NT2/D1 (cell line): ENCODE measurements around the gene SLC7A14.

Experiments
- DNase-seq: peaks from one replicate; pipeline ENCODE4 v3.0.0-alpha.2; 2011; ENCODE audit warnings: low read depth, low spot score
- H3K27me3 ChIP-seq: 2 replicates; pipeline ENCODE4 v1.6.0; 2011; ENCODE audit warnings: mild to moderate bottlenecking; ENCODE audit not compliant: insufficient read length, insufficient read depth
- H3K36me3 ChIP-seq: 2 replicates; pipeline ENCODE4 v1.6.1; 2011; ENCODE audit warnings: mild to moderate bottlenecking, low read length, mixed read lengths; ENCODE audit not compliant: insufficient read depth, insufficient read length
- H3K4me1 ChIP-seq: 2 replicates; pipeline ENCODE4 v1.5.1; 2011; ENCODE audit not compliant: insufficient read depth, insufficient read length
- H3K4me3 ChIP-seq: 2 replicates; pipeline ENCODE4 v1.5.1; 2011; ENCODE audit warnings: low read depth; ENCODE audit not compliant: insufficient read length
- H3K9ac ChIP-seq: 2 replicates; pipeline ENCODE4 v1.6.0; 2011; ENCODE audit warnings: low read depth; ENCODE audit not compliant: insufficient read length
- H3K9me3 ChIP-seq: 2 replicates; pipeline ENCODE4 v1.5.1; 2011; ENCODE audit warnings: mild to moderate bottlenecking, low read length; ENCODE audit not compliant: insufficient read depth
- SUZ12 ChIP-seq: IDR thresholded peaks from 2 replicates; pipeline ENCODE4 v1.6.1; 2011; ENCODE audit not compliant: insufficient read length, insufficient read depth; ENCODE audit errors: extremely low read depth
- YY1 ChIP-seq: IDR thresholded peaks from 2 replicates; pipeline ENCODE4 v1.6.1; 2011; ENCODE audit not compliant: insufficient read length, insufficient read depth
- ZNF274 ChIP-seq: IDR thresholded peaks from 2 replicates; pipeline ENCODE4 v1.6.1; 2011; ENCODE audit warnings: mild to moderate bottlenecking, low read depth, low read length

SLC7A14 gene

GRCh38 chr3:170497207-170498095 is 88.4 kb downstream of the SLC7A14 start:
- TF ChIP-seq YY1 = no peak
- no peak overlapping the region for H3K4me3 ChIP-seq
- no peak for DNase-seq
- no peaks in the 10 kb centered on the region for H3K27me3 ChIP-seq
- no peaks in the 10 kb centered on the region for H3K9me3 ChIP-seq
- H3K4me1 ChIP-seq = no peaks in the 10 kb centered on the region
- H3K9ac ChIP-seq = no peak overlapping the region
- no peaks in the 10 kb centered on the region for H3K36me3 ChIP-seq

DNA sequence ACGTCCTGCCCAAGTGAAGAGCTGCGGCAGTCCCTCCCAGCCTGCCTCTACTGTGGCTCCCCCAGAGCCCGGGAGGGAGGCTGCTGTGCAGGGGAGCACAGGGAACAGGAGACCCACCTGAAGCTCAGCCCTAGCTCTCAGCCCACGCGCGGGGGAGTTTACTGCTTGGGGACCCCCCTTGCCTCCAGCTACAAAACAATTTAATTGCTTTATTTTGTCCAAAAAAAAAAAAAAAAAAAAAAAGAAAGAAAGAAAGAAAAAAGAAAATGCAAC is 89.1 kb downstream of the SLC7A14 start:
- H3K4me3 ChIP-seq = no peak overlapping the region
- H3K9ac ChIP-seq = no peak overlapping the region
- H3K4me1 ChIP-seq = no peaks in the 10 kb centered on the region
- no peaks in the 10 kb centered on the region for H3K9me3 ChIP-seq
- no peaks in the 10 kb centered on the region for H3K36me3 ChIP-seq
- no peak for TF ChIP-seq SUZ12
- no peak for TF ChIP-seq ZNF274
- TF ChIP-seq YY1 = no peak
- no peaks in the 10 kb centered on the region for H3K27me3 ChIP-seq
- no peak for DNase-seq

- H3K4me3 ChIP-seq = no peak overlapping the region
- H3K36me3 ChIP-seq = no peaks in the 10 kb centered on the region
- no peaks in the 10 kb centered on the region for H3K4me1 ChIP-seq
- DNase-seq = no peak
- H3K27me3 ChIP-seq = no peaks in the 10 kb centered on the region
- TF ChIP-seq SUZ12 = no peak
- no peak for TF ChIP-seq YY1
- TF ChIP-seq ZNF274 = no peak
- H3K9ac ChIP-seq = no peak overlapping the region
- H3K9me3 ChIP-seq = no peaks in the 10 kb centered on the region
These were observed 89.6 kb downstream of the SLC7A14 start for GRCh38 chr3:170496026-170496867.

GRCh38 chr3:170494766-170495165 is 91.1 kb downstream of the SLC7A14 start:
- no peaks in the 10 kb centered on the region for H3K4me1 ChIP-seq
- no peaks in the 10 kb centered on the region for H3K36me3 ChIP-seq
- no peaks in the 10 kb centered on the region for H3K9me3 ChIP-seq
- H3K9ac ChIP-seq = no peak overlapping the region
- no peaks in the 10 kb centered on the region for H3K27me3 ChIP-seq
- no peak for DNase-seq
- H3K4me3 ChIP-seq = no peak overlapping the region
- TF ChIP-seq YY1 = no peak

DNA sequence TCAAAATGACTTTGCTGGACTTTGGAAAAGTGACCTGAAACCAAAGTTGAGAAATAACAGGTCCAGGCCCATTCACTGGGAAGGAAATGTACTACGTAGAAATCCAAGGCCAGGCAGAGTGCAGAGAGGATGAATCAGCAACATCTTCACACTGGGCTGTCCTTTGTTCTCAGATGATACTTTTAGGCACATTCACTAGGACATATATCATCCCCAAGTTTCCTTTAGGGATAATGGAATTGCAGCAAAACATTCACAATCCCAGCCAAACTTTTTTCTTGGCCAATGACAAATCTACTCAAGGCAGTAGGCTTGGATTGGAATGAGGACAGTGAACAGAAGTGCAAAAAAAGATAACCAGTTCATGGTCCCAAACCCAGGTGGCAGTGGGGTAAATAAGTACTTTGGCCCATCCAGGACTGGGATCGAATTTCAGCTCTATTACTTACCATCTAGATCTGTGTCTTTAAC is 92.1 kb downstream of the SLC7A14 start:
- no peak for DNase-seq
- H3K27me3 ChIP-seq = no peaks in the 10 kb centered on the region
- H3K36me3 ChIP-seq = no peaks in the 10 kb centered on the region
- H3K4me1 ChIP-seq = no peaks in the 10 kb centered on the region
- TF ChIP-seq YY1 = no peak
- no peak for TF ChIP-seq ZNF274
- no peak for TF ChIP-seq SUZ12
- no peaks in the 10 kb centered on the region for H3K9me3 ChIP-seq
- no peak overlapping the region for H3K9ac ChIP-seq
- no peak overlapping the region for H3K4me3 ChIP-seq

DNA sequence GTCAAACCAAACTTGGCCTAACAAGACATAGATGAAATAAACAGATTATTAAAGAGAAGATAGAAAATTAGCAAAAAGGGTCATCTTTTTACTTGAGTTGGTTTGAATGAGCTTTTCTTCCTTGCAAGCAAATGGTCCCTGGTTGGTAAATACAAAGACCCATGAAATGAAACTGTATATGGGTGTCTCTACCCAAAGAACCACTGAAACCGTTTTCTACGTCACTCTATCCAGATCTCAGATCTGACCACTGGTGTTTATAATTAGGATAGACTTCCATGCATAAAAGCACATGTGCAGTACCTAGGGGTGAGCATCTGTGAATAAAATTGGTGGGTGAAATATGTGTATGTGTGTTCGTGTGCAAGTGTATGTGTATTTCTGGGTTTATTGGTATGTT is 94.0 kb downstream of the SLC7A14 start:
- H3K4me3 ChIP-seq = no peak overlapping the region
- H3K36me3 ChIP-seq = no peaks in the 10 kb centered on the region
- DNase-seq = no peak
- H3K9ac ChIP-seq = no peak overlapping the region
- no peaks in the 10 kb centered on the region for H3K27me3 ChIP-seq
- no peaks in the 10 kb centered on the region for H3K4me1 ChIP-seq
- H3K9me3 ChIP-seq = no peaks in the 10 kb centered on the region
- TF ChIP-seq ZNF274 (no peak), SUZ12 (no peak), YY1 (no peak)

GRCh38 chr3:170490828-170491560 is 94.9 kb downstream of the SLC7A14 start:
- H3K4me1 ChIP-seq = peaks cover 3% of the 10 kb centered on the region
- H3K9me3 ChIP-seq = no peaks in the 10 kb centered on the region
- peaks cover 2% of the 10 kb centered on the region for H3K27me3 ChIP-seq
- no peak for DNase-seq
- no peak for TF ChIP-seq ZNF274
- TF ChIP-seq SUZ12 = no peak
- TF ChIP-seq YY1 = no peak
- no peak overlapping the region for H3K4me3 ChIP-seq
- H3K36me3 ChIP-seq = no peaks in the 10 kb centered on the region
- no peak overlapping the region for H3K9ac ChIP-seq
